CD14-positive monocyte (primary cell): ENCODE measurements around the gene MAST1. TPM values are rescaled to one million over a fixed set of nuclear protein-coding genes. Genes with fewer than 3 reads are reported as not detected.

ENCODE experiments used
- DNase-seq, 3 donors: peaks; one replicate each; pipeline ENCODE4 v3.0.0-alpha.2; 2011 to 2022
- H2AFZ ChIP-seq: 2 replicates; pipeline ENCODE4 v1.6.0; 2012; ENCODE audit warnings: mild to moderate bottlenecking, low read depth, low read length, inconsistent platforms; ENCODE audit not compliant: insufficient read depth, poor library complexity, severe bottlenecking
- H3K27ac ChIP-seq, 2 donors: 1 replicate in 1 of 2; 2 replicates in 1 of 2; pipeline ENCODE4 v1.5.1; 2012 to 2013; ENCODE audit warnings: low read length in 2 of 2, control low read depth in 1 of 2, inconsistent platforms in 1 of 2, low read depth in 1 of 2, mild to moderate bottlenecking in 1 of 2
- H3K27me3 ChIP-seq, 2 donors: one replicate each; pipeline versions ENCODE4 v1.6.0 to v1.6.1; 2011 to 2013; ENCODE audit warnings: low read length in 2 of 2; ENCODE audit not compliant: control insufficient read depth in 2 of 2, insufficient read depth in 2 of 2
- H3K36me3 ChIP-seq, 2 donors: replicated peaks in 1 of 2; 1 replicate in 1 of 2; 2 replicates in 1 of 2; pipeline versions ENCODE4 v1.5.1 to v1.6.1; 2012 to 2013; ENCODE audit warnings: low read length in 2 of 2, control low read depth in 1 of 2, inconsistent platforms in 1 of 2, mild to moderate bottlenecking in 1 of 2; ENCODE audit not compliant: insufficient read depth in 2 of 2, control insufficient read depth in 1 of 2
- H3K4me1 ChIP-seq, 2 donors: 1 replicate in 1 of 2; 2 replicates in 1 of 2; pipeline versions ENCODE4 v1.5.1 to v1.6.1; 2012 to 2013; ENCODE audit warnings: low read length in 2 of 2, control low read depth in 1 of 2, inconsistent platforms in 1 of 2, mild to moderate bottlenecking in 1 of 2, moderate library complexity in 1 of 2; ENCODE audit not compliant: insufficient read depth in 2 of 2, control insufficient read depth in 1 of 2
- H3K4me2 ChIP-seq: replicated peaks from 2 replicates; pipeline ENCODE3; 2012; ENCODE audit warnings: low read length, moderate library complexity, mild to moderate bottlenecking; ENCODE audit not compliant: poor library complexity, severe bottlenecking; ENCODE audit errors: extremely low read depth
- H3K4me3 ChIP-seq, 3 experiments: fragments of 200-600 bp in 1 of 3; sonication (generic) in 1 of 3; replicated peaks in 1 of 3; 1 replicate in 2 of 3; 2 replicates in 1 of 3; pipeline ENCODE4 v1.5.1; 2011 to 2013; ENCODE audit warnings: low read length in 3 of 3, mild to moderate bottlenecking in 3 of 3, control low read depth in 2 of 3, low read depth in 2 of 3, inconsistent platforms in 1 of 3, moderate library complexity in 1 of 3
- H3K79me2 ChIP-seq: 2 replicates; pipeline ENCODE4 v1.6.0; 2012; ENCODE audit warnings: mild to moderate bottlenecking, control low read depth, inconsistent platforms, low read length, moderate library complexity; ENCODE audit not compliant: insufficient read depth
- H3K9ac ChIP-seq: 2 replicates; pipeline ENCODE4 v1.6.0; 2017; ENCODE audit warnings: low read length, mild to moderate bottlenecking; ENCODE audit not compliant: insufficient read depth, poor library complexity, severe bottlenecking
- H3K9me3 ChIP-seq, 2 donors: replicated peaks in 1 of 2; 1 replicate in 1 of 2; 2 replicates in 1 of 2; pipeline versions ENCODE4 v1.5.1 to v1.6.1; 2012 to 2013; ENCODE audit warnings: low read length in 2 of 2, control low read depth in 1 of 2; ENCODE audit not compliant: control insufficient read depth in 1 of 2, insufficient read depth in 1 of 2
- H4K20me1 ChIP-seq: 2 replicates; pipeline ENCODE4 v1.6.0; 2012; ENCODE audit warnings: mild to moderate bottlenecking, low read length, control low read depth, moderate library complexity; ENCODE audit not compliant: insufficient read depth
- H3K27ac Mint-ChIP-seq, 7 donors: one replicate each; pipeline ENCODE4 v1.8.0; 2020; ENCODE audit warnings: mild to moderate bottlenecking in 7 of 7, mixed read lengths in 7 of 7, moderate library complexity in 6 of 7, inconsistent platforms in 2 of 7
- H3K27me3 Mint-ChIP-seq, 3 donors: one replicate each; pipeline ENCODE4 v1.8.0; 2021 to 2022; ENCODE audit warnings: low read depth in 3 of 3, mild to moderate bottlenecking in 3 of 3, mixed read lengths in 3 of 3, moderate library complexity in 3 of 3, inconsistent platforms in 1 of 3
- H3K36me3 Mint-ChIP-seq, 2 donors: one replicate each; pipeline ENCODE4 v1.8.0; 2020; ENCODE audit warnings: mixed read lengths in 2 of 2, inconsistent platforms in 1 of 2, mild to moderate bottlenecking in 1 of 2
- H3K4me1 Mint-ChIP-seq: one replicate; pipeline ENCODE4 v1.8.0; 2020; ENCODE audit warnings: mild to moderate bottlenecking, mixed read lengths
- H3K4me3 Mint-ChIP-seq, 2 donors: one replicate each; pipeline ENCODE4 v1.8.0; 2020; ENCODE audit warnings: mild to moderate bottlenecking in 2 of 2, mixed read lengths in 2 of 2, moderate library complexity in 1 of 2
- H3K9me3 Mint-ChIP-seq, 7 donors: one replicate each; pipeline ENCODE4 v1.8.0; 2020 to 2022; ENCODE audit warnings: mixed read lengths in 7 of 7, mild to moderate bottlenecking in 6 of 7, moderate library complexity in 6 of 7, inconsistent platforms in 2 of 7
- WGBS: methylation state at CpG from one replicate; pipeline ENCODE4 v1.1.5; 2013; ENCODE audit warnings: missing lambda C conversion rate; ENCODE audit not compliant: insufficient coverage; 5-methylcytosine and 5-hydroxymethylcytosine counted together
- intact Hi-C, 2 donors: fragments of 100-400 bp; cut with micrococcal nuclease; formaldehyde crosslinking; loops; one replicate each; pipeline versions ENCODE4 v1.15.0 to v1.15.1; 2023
- polyA plus RNA-seq, 3 donors: library from polyadenylated mRNA; depleted of rRNA in 1 of 3; unstranded in 2 of 3; stranded (reverse) in 1 of 3; fragments of 300-500 nt in 2 of 3; fragments of >200 nt in 1 of 3; fragmentation: Illumina TruSeq in 2 of 3; gene quantifications; 1 replicate in 2 of 3; 2 replicates in 1 of 3; pipeline ENCODE4 v1.2.3, GENCODE V29; 2012 to 2021
- TF ChIP-seq, protein P1 (sequence below): fragments of 200-600 bp; IDR thresholded peaks from one replicate; pipeline ENCODE4 v1.8.0; 2022; ENCODE audit warnings: antibody characterized with exemption, mild to moderate bottlenecking

MAST1 gene
- polyA plus RNA-seq, 3 donors, result 0.28 to 3.6 (median 1.1) TPM

DNA sequence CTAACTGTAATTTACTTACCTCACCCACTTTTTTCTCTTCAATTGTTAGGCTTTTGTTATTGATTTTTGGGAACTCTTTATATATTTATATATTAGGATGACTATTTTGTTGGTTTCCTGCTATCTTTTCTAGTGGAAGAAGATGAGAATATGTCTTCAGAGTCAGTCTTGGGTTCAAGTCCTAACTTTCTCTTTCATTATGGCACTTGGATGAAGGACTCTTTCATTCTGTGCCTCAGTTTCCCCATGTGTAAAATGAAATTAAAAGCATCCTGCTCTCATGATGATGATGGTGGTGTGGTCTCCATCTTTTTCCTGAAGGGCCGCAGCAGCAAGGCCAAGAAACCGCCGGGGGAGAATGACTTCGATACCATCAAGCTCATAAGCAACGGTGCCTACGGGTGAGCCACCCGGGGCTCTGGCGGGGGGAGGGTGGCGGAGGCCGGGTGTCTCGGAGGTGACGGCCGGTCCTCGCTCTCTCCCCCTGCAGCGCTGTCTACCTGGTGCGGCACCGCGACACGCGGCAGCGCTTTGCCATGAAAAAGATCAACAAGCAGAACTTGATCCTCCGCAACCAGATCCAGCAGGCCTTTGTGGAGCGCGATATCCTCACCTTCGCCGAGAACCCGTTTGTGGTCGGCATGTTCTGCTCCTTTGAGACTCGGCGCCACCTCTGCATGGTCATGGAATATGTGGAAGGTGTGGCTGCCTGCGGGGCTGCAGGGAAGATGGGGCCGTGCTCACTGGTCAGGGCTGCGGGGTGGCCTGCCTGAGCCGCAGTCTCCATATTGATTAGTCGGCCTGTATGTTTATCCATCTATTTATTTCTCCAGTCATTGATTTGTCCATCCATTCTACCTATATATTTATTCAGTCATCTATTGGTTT lies 20.0 kb downstream of the MAST1 start:
- Mint-ChIP-seq H3K27me3 (peaks cover 8 to 11% (median 8%) of the 10 kb centered on the region in 3 donors), H3K27ac (no peak overlapping the region), H3K9me3 (peaks cover 0 to 15% (median 7%) of the 10 kb centered on the region in 7 donors), H3K36me3 (no peaks in the 10 kb centered on the region), H3K4me1 (no peaks in the 10 kb centered on the region), H3K4me3 (no peak overlapping the region)
- peaks cover 0 to 9% of the 10 kb centered on the region in 2 donors for H3K9me3 ChIP-seq
- intact Hi-C loops, result no loop called here
- H3K36me3 ChIP-seq, result no peaks in the 10 kb centered on the region
- H3K27ac ChIP-seq, result no peak overlapping the region
- no peaks in the 10 kb centered on the region for H4K20me1 ChIP-seq
- H2AFZ ChIP-seq, result no peak overlapping the region
- no peak overlapping the region for H3K4me3 ChIP-seq
- H3K79me2 ChIP-seq, result no peaks in the 10 kb centered on the region
- no peak for DNase-seq
- H3K4me2 ChIP-seq, result no peak overlapping the region
- no peaks in the 10 kb centered on the region for H3K27me3 ChIP-seq
- TF ChIP-seq, protein P1, sequence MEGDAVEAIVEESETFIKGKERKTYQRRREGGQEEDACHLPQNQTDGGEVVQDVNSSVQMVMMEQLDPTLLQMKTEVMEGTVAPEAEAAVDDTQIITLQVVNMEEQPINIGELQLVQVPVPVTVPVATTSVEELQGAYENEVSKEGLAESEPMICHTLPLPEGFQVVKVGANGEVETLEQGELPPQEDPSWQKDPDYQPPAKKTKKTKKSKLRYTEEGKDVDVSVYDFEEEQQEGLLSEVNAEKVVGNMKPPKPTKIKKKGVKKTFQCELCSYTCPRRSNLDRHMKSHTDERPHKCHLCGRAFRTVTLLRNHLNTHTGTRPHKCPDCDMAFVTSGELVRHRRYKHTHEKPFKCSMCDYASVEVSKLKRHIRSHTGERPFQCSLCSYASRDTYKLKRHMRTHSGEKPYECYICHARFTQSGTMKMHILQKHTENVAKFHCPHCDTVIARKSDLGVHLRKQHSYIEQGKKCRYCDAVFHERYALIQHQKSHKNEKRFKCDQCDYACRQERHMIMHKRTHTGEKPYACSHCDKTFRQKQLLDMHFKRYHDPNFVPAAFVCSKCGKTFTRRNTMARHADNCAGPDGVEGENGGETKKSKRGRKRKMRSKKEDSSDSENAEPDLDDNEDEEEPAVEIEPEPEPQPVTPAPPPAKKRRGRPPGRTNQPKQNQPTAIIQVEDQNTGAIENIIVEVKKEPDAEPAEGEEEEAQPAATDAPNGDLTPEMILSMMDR, result no peak
- WGBS, result 95% methylated on average over 30 of the region's 35 CpGs
- no peak overlapping the region for H3K9ac ChIP-seq
- no peaks in the 10 kb centered on the region for H3K4me1 ChIP-seq

DNA sequence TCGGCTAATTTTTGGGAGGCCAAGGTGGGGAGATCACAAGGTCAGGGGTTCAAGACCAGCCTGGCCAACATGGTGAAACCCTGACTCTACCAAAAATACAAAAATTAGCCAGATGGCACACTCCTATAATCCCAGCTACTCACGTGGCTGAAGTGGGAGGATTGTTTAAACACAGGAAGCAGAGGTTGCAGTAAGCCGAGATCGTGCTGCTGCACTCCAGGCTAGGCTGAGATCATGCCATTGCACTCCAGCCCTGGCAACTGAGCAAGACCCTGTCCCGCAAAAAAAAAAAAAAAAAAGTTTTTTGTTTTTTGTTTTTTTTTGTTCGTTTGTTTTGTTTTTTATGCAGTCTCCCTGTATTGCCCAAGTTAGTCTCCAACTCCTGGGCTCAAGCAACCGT lies 21.2 kb downstream of the MAST1 start:
- no peak for DNase-seq

More for the DNA sequence above, 21.2 kb downstream of the MAST1 start:
- Histone ChIP-seq H3K4me1 (no peaks in the 10 kb centered on the region), H3K4me2 (no peak overlapping the region), H4K20me1 (no peaks in the 10 kb centered on the region), H3K27me3 (no peaks in the 10 kb centered on the region), H3K9me3 (peaks cover 0 to 9% of the 10 kb centered on the region in 2 donors), H3K79me2 (no peaks in the 10 kb centered on the region), H3K27ac (no peak overlapping the region), H3K9ac (no peak overlapping the region), H3K4me3 (no peak overlapping the region), H3K36me3 (no peaks in the 10 kb centered on the region), H2AFZ (no peak overlapping the region)
- Mint-ChIP-seq H3K27me3 (peaks cover 8 to 11% (median 8%) of the 10 kb centered on the region in 3 donors), H3K27ac (no peak overlapping the region), H3K9me3 (peaks cover 0 to 15% (median 7%) of the 10 kb centered on the region in 7 donors), H3K36me3 (no peaks in the 10 kb centered on the region), H3K4me1 (no peaks in the 10 kb centered on the region), H3K4me3 (no peak overlapping the region)
- TF ChIP-seq, protein P1, result no peak
- WGBS, result 36% methylated on average over 2 of the region's 7 CpGs
- intact Hi-C loops, result no loop called here
